GM18520 (cell line): ENCODE data around the gene DNAH10.
"Not testable (repeated sequence)": the region's sequence is repeated elsewhere in the genome, so short reads cannot be mapped to it uniquely, and the experiment has no call there.

Experiments
- ATAC-seq: cut with Tn5 transposase; IDR thresholded peaks from one replicate; pipeline ENCODE4 v1.9.1; 2021; ENCODE audit not compliant: unreplicated experiment

DNAH10 gene

GRCh38 chr12:123905319-123905925, 143.3 kb downstream of the DNAH10 start:
- ATAC-seq = no peak

GRCh38 chr12:123906711-123907420, 144.8 kb downstream of the DNAH10 start:
- no peak for ATAC-seq

GRCh38 chr12:123907726-123908476, 145.8 kb downstream of the DNAH10 start:
- no peak for ATAC-seq

- no peak for ATAC-seq
Observed at GRCh38 chr12:123908884-123909725, 147.0 kb downstream of the DNAH10 start.

GRCh38 chr12:123910057-123910456, 148.0 kb downstream of the DNAH10 start:
- no peak for ATAC-seq

- ATAC-seq = no peak
Observed at GRCh38 chr12:123910761-123911193, 148.7 kb downstream of the DNAH10 start.

GRCh38 chr12:123911672-123912409, 149.7 kb downstream of the DNAH10 start:
- not testable (repeated sequence) for ATAC-seq

- ATAC-seq = no peak
Observed at GRCh38 chr12:123912415-123913380, 150.6 kb downstream of the DNAH10 start.

GRCh38 chr12:123914726-123915333, 152.7 kb downstream of the DNAH10 start:
- ATAC-seq = no peak

- no peak for ATAC-seq
Observed at GRCh38 chr12:123916729-123917128, 154.6 kb downstream of the DNAH10 start.

- ATAC-seq = no peak
Observed at GRCh38 chr12:123917337-123917850, 155.3 kb downstream of the DNAH10 start.

GRCh38 chr12:123919980-123920360, 157.9 kb downstream of the DNAH10 start:
- ATAC-seq = no peak

GRCh38 chr12:123923038-123923437, 160.9 kb downstream of the DNAH10 start:
- no peak for ATAC-seq

GRCh38 chr12:123923927-123924326, 161.8 kb downstream of the DNAH10 start:
- no peak for ATAC-seq

- no peak for ATAC-seq
Observed at GRCh38 chr12:123924539-123924938, 162.4 kb downstream of the DNAH10 start.

GRCh38 chr12:123928274-123928865, 166.3 kb downstream of the DNAH10 start:
- no peak for ATAC-seq

GRCh38 chr12:123928897-123929296, 166.8 kb downstream of the DNAH10 start:
- no peak for ATAC-seq

- no peak for ATAC-seq
Observed at GRCh38 chr12:123929946-123930583, 168.0 kb downstream of the DNAH10 start.
